H1 (cell line): ENCODE data around the gene CHPF2. TPM values are rescaled to one million over a fixed set of nuclear protein-coding genes. Genes with fewer than 3 reads are reported as not detected.

ENCODE experiments used
- CTCF ChIA-PET: fragments of 300-600 bp; sonication (Branson Sonifier 250); formaldehyde crosslinking; loops from one replicate; lab custom pipeline; 2021; ENCODE audit not compliant: partially characterized antibody; lab: Charles Lee
- POLR2A ChIA-PET: fragments of 300-600 bp; sonication (Branson Sonifier 250); formaldehyde crosslinking; loops from one replicate; lab custom pipeline; 2021; ENCODE audit warnings: inconsistent platforms; ENCODE audit not compliant: partially characterized antibody; lab: Charles Lee
- DNase-seq, 2 experiments: peaks; one replicate each; pipeline versions ENCODE4 v3.0.0 to v3.0.0-alpha.2; 2010 to 2022; ENCODE audit warnings: low spot score in 2 of 2, low read depth in 1 of 2, mixed read lengths in 1 of 2
- FAIRE-seq: peaks from 2 replicates; lab custom pipeline; 2011; peaks lifted over from hg19 to GRCh38; lab: Jason Lieb, UNC
- H2AFZ ChIP-seq: 2 replicates; pipeline ENCODE4 v1.8.1; 2012; ENCODE audit warnings: low read length, inconsistent platforms
- H2AK5ac ChIP-seq: 2 replicates; pipeline ENCODE4 v1.6.1; 2013; ENCODE audit warnings: low read depth, low read length
- H2BK120ac ChIP-seq: replicated peaks from 2 replicates; pipeline ENCODE3; 2013; ENCODE audit warnings: low read depth, low read length, inconsistent platforms
- H2BK12ac ChIP-seq: 2 replicates; pipeline ENCODE4 v1.6.1; 2013; ENCODE audit warnings: low read depth, low read length
- H2BK15ac ChIP-seq: 2 replicates; pipeline ENCODE4 v1.6.1; 2013; ENCODE audit warnings: low read length
- H2BK20ac ChIP-seq: 2 replicates; pipeline ENCODE4 v1.6.1; 2013; ENCODE audit warnings: low read length
- H2BK5ac ChIP-seq: 2 replicates; pipeline ENCODE4 v1.6.1; 2013; ENCODE audit warnings: low read depth, low read length
- H3K14ac ChIP-seq: 2 replicates; pipeline ENCODE4 v1.6.1; 2013; ENCODE audit warnings: inconsistent platforms; ENCODE audit not compliant: insufficient read length
- H3K18ac ChIP-seq: 2 replicates; pipeline ENCODE4 v1.6.1; 2013; ENCODE audit warnings: low read length; ENCODE audit errors: extremely low read depth
- H3K23ac ChIP-seq: 2 replicates; pipeline ENCODE4 v1.6.1; 2013; ENCODE audit warnings: inconsistent platforms; ENCODE audit not compliant: insufficient read length
- H3K23me2 ChIP-seq: 2 replicates; pipeline ENCODE4 v1.6.1; 2013; ENCODE audit warnings: low read depth, low read length
- H3K27ac ChIP-seq: 2 replicates; pipeline ENCODE4 v1.6.1; 2011; ENCODE audit warnings: low read depth, low read length, inconsistent platforms
- H3K27me3 ChIP-seq, 4 experiments: replicated peaks in 1 of 4; 1 replicate in 1 of 4; 2 replicates in 3 of 4; pipeline versions ENCODE4 v1.6.1 to v1.8.1; 2011 to 2013; ENCODE audit warnings: low read length in 3 of 4, mild to moderate bottlenecking in 3 of 4, inconsistent platforms in 2 of 4, mixed read lengths in 2 of 4, moderate library complexity in 1 of 4; ENCODE audit not compliant: control insufficient read depth in 3 of 4, insufficient read depth in 3 of 4; ENCODE audit errors: extremely low read depth in 1 of 4
- H3K36me3 ChIP-seq, 4 experiments: 2 replicates each; pipeline versions ENCODE4 v1.6.1 to v1.8.1; 2011 to 2013; ENCODE audit warnings: mild to moderate bottlenecking in 4 of 4, low read length in 3 of 4, moderate library complexity in 2 of 4, control low read depth in 1 of 4, inconsistent platforms in 1 of 4; ENCODE audit not compliant: insufficient read depth in 4 of 4, control insufficient read depth in 2 of 4
- H3K4ac ChIP-seq: replicated peaks from 2 replicates; pipeline ENCODE3; 2013; ENCODE audit warnings: low read length, low read depth, mixed read lengths, inconsistent platforms; ENCODE audit not compliant: insufficient read length
- H3K4me1 ChIP-seq, 4 experiments: replicated peaks in 1 of 4; 1 replicate in 1 of 4; 2 replicates in 3 of 4; pipeline versions ENCODE4 v1.6.1 to v1.8.1; 2011 to 2013; ENCODE audit warnings: low read length in 3 of 4, inconsistent platforms in 2 of 4, mixed read lengths in 1 of 4; ENCODE audit not compliant: insufficient read depth in 4 of 4, control insufficient read depth in 3 of 4
- H3K4me2 ChIP-seq, 2 experiments: 2 replicates each; pipeline versions ENCODE4 v1.6.1 to v1.8.1; 2011 to 2013; ENCODE audit warnings: low read depth in 2 of 2, low read length in 2 of 2, control low read depth in 1 of 2, inconsistent platforms in 1 of 2, mild to moderate bottlenecking in 1 of 2; ENCODE audit not compliant: insufficient read depth in 1 of 2
- H3K4me3 ChIP-seq, 4 experiments: fragments of 200-600, 300-600 bp in 1 of 4; sonication (generic), shearing (Covaris generic), sonication (Bioruptor Twin) in 1 of 4; 2 replicates each; pipeline versions ENCODE4 v1.5.1 to v1.8.1; 2011 to 2016; ENCODE audit warnings: low read length in 4 of 4, low read depth in 3 of 4, control low read depth in 2 of 4, inconsistent platforms in 2 of 4, mild to moderate bottlenecking in 2 of 4, mixed read lengths in 1 of 4, moderate library complexity in 1 of 4; ENCODE audit not compliant: insufficient read depth in 2 of 4; ENCODE audit errors: extremely low read depth in 1 of 4
- H3K56ac ChIP-seq: replicated peaks from 2 replicates; pipeline ENCODE3; 2013; ENCODE audit warnings: low read depth, mild to moderate bottlenecking, mixed read lengths, low read length, inconsistent platforms; ENCODE audit not compliant: insufficient read length
- H3K79me1 ChIP-seq: 2 replicates; pipeline ENCODE4 v1.6.1; 2013; ENCODE audit warnings: low read depth, low read length, control low read depth
- H3K79me2 ChIP-seq, 2 experiments: 2 replicates each; pipeline versions ENCODE4 v1.6.1 to v1.8.1; 2012 to 2013; ENCODE audit warnings: low read length in 2 of 2, mild to moderate bottlenecking in 2 of 2, inconsistent platforms in 1 of 2; ENCODE audit not compliant: insufficient read depth in 2 of 2, control insufficient read depth in 1 of 2
- H3K9ac ChIP-seq, 4 experiments: replicated peaks in 1 of 4; 1 replicate in 1 of 4; 2 replicates in 3 of 4; pipeline versions ENCODE4 v1.6.1 to v1.8.1; 2011 to 2013; ENCODE audit warnings: low read depth in 3 of 4, low read length in 3 of 4, control low read depth in 2 of 4, mild to moderate bottlenecking in 2 of 4, moderate library complexity in 2 of 4, inconsistent platforms in 1 of 4; ENCODE audit errors: extremely low read depth in 1 of 4
- H3K9me3 ChIP-seq, 2 experiments: 2 replicates each; pipeline versions ENCODE4 v1.6.1 to v1.8.1; 2012 to 2013; ENCODE audit warnings: mild to moderate bottlenecking in 2 of 2, moderate library complexity in 2 of 2, control low read depth in 1 of 2, inconsistent platforms in 1 of 2, low read depth in 1 of 2, low read length in 1 of 2, mixed read lengths in 1 of 2; ENCODE audit not compliant: insufficient read depth in 2 of 2
- H4K20me1 ChIP-seq, 2 experiments: replicated peaks in 1 of 2; 2 replicates each; pipeline versions ENCODE3 to v1.8.1; 2011 to 2013; ENCODE audit warnings: inconsistent platforms in 2 of 2, low read length in 2 of 2, mild to moderate bottlenecking in 1 of 2; ENCODE audit not compliant: insufficient read depth in 2 of 2, control insufficient read depth in 1 of 2
- H4K5ac ChIP-seq: 2 replicates; pipeline ENCODE4 v1.6.1; 2013; ENCODE audit warnings: low read length, low read depth, mixed read lengths, inconsistent platforms; ENCODE audit not compliant: insufficient read length
- H4K8ac ChIP-seq: 2 replicates; pipeline ENCODE4 v1.8.0; 2013; ENCODE audit warnings: mild to moderate bottlenecking, moderate library complexity, low read length, inconsistent platforms; ENCODE audit not compliant: insufficient read depth; ENCODE audit errors: extremely low read depth
- H4K91ac ChIP-seq: replicated peaks from 2 replicates; pipeline ENCODE3; 2013; ENCODE audit warnings: low read length, mixed read lengths, inconsistent platforms; ENCODE audit not compliant: insufficient read length
- BRCA1 ChIP-seq: IDR thresholded peaks from 2 replicates; pipeline ENCODE4 v1.6.1; 2012; ENCODE audit warnings: low read depth, low read length, improper control_type of control experiment
- CREB1 ChIP-seq: IDR thresholded peaks from 2 replicates; pipeline ENCODE4 v1.6.1; 2012; ENCODE audit warnings: inconsistent platforms
- GABPA ChIP-seq: IDR thresholded peaks from 2 replicates; pipeline ENCODE4 v1.6.1; 2011; ENCODE audit warnings: mild to moderate bottlenecking, low read length, moderate library complexity, borderline replicate concordance; ENCODE audit not compliant: insufficient read depth
- KDM1A ChIP-seq: fragments of 200-600, 300-600 bp; sonication (generic); IDR thresholded peaks from 2 replicates; pipeline ENCODE4 v1.7.1; 2016; ENCODE audit warnings: mild to moderate bottlenecking, low read length, borderline replicate concordance
- SIRT6 ChIP-seq: IDR thresholded peaks from one replicate; pipeline ENCODE4 v1.7.1; 2012; ENCODE audit warnings: low read length, inconsistent platforms
- WGBS, 2 experiments: shearing (Covaris generic) in 1 of 2; methylation state at CpG; one replicate each; pipeline versions ENCODE4 v1.1.6 to v1.1.7; 2013 to 2015; ENCODE audit warnings: low lambda C conversion rate in 2 of 2, mixed read lengths in 2 of 2, inconsistent platforms in 1 of 2, low coverage in 1 of 2, missing lambda C conversion rate in 1 of 2; ENCODE audit not compliant: insufficient replicate concordance in 2 of 2, insufficient coverage in 1 of 2, insufficient read length in 1 of 2; ENCODE audit errors: extremely low coverage in 1 of 2, missing lambda C conversion rate in 1 of 2; 5-methylcytosine and 5-hydroxymethylcytosine counted together
- polyA plus RNA-seq, 7 experiments: library from polyadenylated mRNA; depleted of rRNA in 3 of 7; stranded (reverse) in 5 of 7; unstranded in 2 of 7; fragments of >200 nt in 5 of 7; fragments of 200-250 nt in 2 of 7; gene quantifications; 1 replicate in 5 of 7; 2 replicates in 1 of 7; 4 replicates in 1 of 7; pipeline versions ENCODE4 v1.2.1 to v1.2.3, GENCODE V29; 2011 to 2013; ENCODE audit warnings: missing spikeins in 2 of 7, mixed read lengths in 2 of 7
- total RNA-seq: library from RNA; stranded (reverse); fragmentation: NEBNext Ultra II Directional; extraction: Animal tissue kit (Norgen Biotek cat#: 25700); gene quantifications from 2 replicates; pipeline ENCODE4 v1.2.1, GENCODE V29; 2021

CHPF2 gene
- total and polyA plus RNA-seq, 2 of the 8 experiments (the other 6 are each of a cell fraction or from before 2014, with no cell fraction given): 14.4 to 20.6 TPM

GRCh38 chr7:151255390-151255789 is 23.1 kb downstream of the CHPF2 start:
- POLR2A ChIA-PET: interaction anchor here (0.9 to 1.7 kb wide), 3 partner anchors 12 to 45 kb away, joined by 3 to 5 read pairs (median 4); partner anchors contain the start of gene H2BK1

More at GRCh38 chr7:151255390-151255789, 23.1 kb downstream of the CHPF2 start:
- Histone ChIP-seq H3K9ac (no peak overlapping the region), H2BK120ac (no peak overlapping the region), H3K27me3 (peaks cover 3 to 25% (median 19%) of the 10 kb centered on the region in 4 experiments), H3K27ac (no peak overlapping the region), H3K23ac (no peak overlapping the region), H2BK20ac (no peak overlapping the region), H2AFZ (no peak overlapping the region), H3K4me1 (peaks cover 0 to 23% (median 16%) of the 10 kb centered on the region in 4 experiments; a peak in 6 of 7 replicates), H3K79me1 (no peaks in the 10 kb centered on the region), H3K36me3 (no peaks in the 10 kb centered on the region), H3K14ac (no peak overlapping the region), H3K18ac (no peak overlapping the region), H3K4ac (no peak overlapping the region), H3K4me3 (no peak overlapping the region), H2BK12ac (no peak overlapping the region; the same call in 1 of the 2 replicates), H3K79me2 (no peaks in the 10 kb centered on the region), H3K56ac (no peak overlapping the region), H3K4me2 (no peak overlapping the region), H2AK5ac (0 out of 2 replicates have a peak overlapping the region, but pooled peaks have one; percentile 39), H2BK5ac (no peak overlapping the region), H4K5ac (no peak overlapping the region), H4K20me1 (no peaks in the 10 kb centered on the region), H4K91ac (no peak overlapping the region), H4K8ac (no peak overlapping the region; the same call in 1 of the 2 replicates), H2BK15ac (no peak overlapping the region), H3K9me3 (no peaks in the 10 kb centered on the region), H3K23me2 (peaks cover 13% of the 10 kb centered on the region; the same call in 1 of the 2 replicates)
- WGBS, 2 experiments: 80% methylated on average over 7 of the region's 7 CpGs; no CpG with 5 or more reads in 1 of the 2 experiments
- no peak for FAIRE-seq
- TF ChIP-seq BRCA1 (no peak), GABPA (no peak), CREB1 (no peak), KDM1A (no peak), SIRT6 (no peak)
- CTCF ChIA-PET: interaction anchor here (0.6 to 3.3 kb wide), 5 partner anchors 10 to 46 kb away, joined by 3 to 21 read pairs (median 4); no protein-coding TSS in a partner anchor
- DNase-seq: no peak
